Measurements from ENCODE around the gene RAB3GAP2. TPM values are rescaled to one million over a fixed set of nuclear protein-coding genes. Genes with fewer than 3 reads are reported as not detected.
"Not testable (repeated sequence)": the region's sequence is repeated elsewhere in the genome, so short reads cannot be mapped to it uniquely, and the experiment has no call there.

RAB3GAP2 gene
- total and polyA plus RNA-seq, 9 donors: 15.6 to 23.3 (median 19.3) TPM

- H3K36me3 ChIP-seq (ENCODE audit: control insufficient read depth, insufficient read depth, low read length); H3K4me1 ChIP-seq (ENCODE audit: control insufficient read depth, insufficient read depth, low read length); H3K27ac ChIP-seq (ENCODE audit: low read length); H3K9me3 ChIP-seq (replicated peaks; ENCODE audit: control insufficient read depth, low read depth, low read length); H3K4me3 ChIP-seq (ENCODE audit: low read length); H3K27me3 ChIP-seq (ENCODE audit: control insufficient read depth, insufficient read depth, low read length); DNase-seq: not testable (repeated sequence)
- WGBS (ENCODE audit: insufficient coverage): 100% methylated on average over 1 of the region's 4 CpGs
These were observed 37.9 kb upstream of the RAB3GAP2 start for GRCh38 chr1:220310147-220310546.

GRCh38 chr1:220307607-220308006 lies 35.4 kb upstream of the RAB3GAP2 start:
- Histone ChIP-seq H3K4me3 (ENCODE audit: low read length) (no peak overlapping the region), H3K4me1 (ENCODE audit: control insufficient read depth, insufficient read depth, low read length) (no peaks in the 10 kb centered on the region), H3K9me3 (replicated peaks; ENCODE audit: control insufficient read depth, low read depth, low read length) (peaks cover 2% of the 10 kb centered on the region), H3K27ac (ENCODE audit: low read length) (no peak overlapping the region), H3K27me3 (ENCODE audit: control insufficient read depth, insufficient read depth, low read length) (no peaks in the 10 kb centered on the region), H3K36me3 (ENCODE audit: control insufficient read depth, insufficient read depth, low read length) (no peaks in the 10 kb centered on the region)
- WGBS (ENCODE audit: insufficient coverage): no CpG with 5 or more reads among the region's 3 CpGs
- no peak for DNase-seq

GRCh38 chr1:220306339-220306738 lies 34.1 kb upstream of the RAB3GAP2 start:
- Histone ChIP-seq H3K27ac (ENCODE audit: low read length) (no peak overlapping the region), H3K36me3 (ENCODE audit: control insufficient read depth, insufficient read depth, low read length) (no peaks in the 10 kb centered on the region), H3K4me3 (ENCODE audit: low read length) (no peak overlapping the region), H3K4me1 (ENCODE audit: control insufficient read depth, insufficient read depth, low read length) (no peaks in the 10 kb centered on the region), H3K27me3 (ENCODE audit: control insufficient read depth, insufficient read depth, low read length) (no peaks in the 10 kb centered on the region), H3K9me3 (replicated peaks; ENCODE audit: control insufficient read depth, low read depth, low read length) (peaks cover 2% of the 10 kb centered on the region)
- WGBS (ENCODE audit: insufficient coverage): no CpG with 5 or more reads among the region's 1 CpG
- DNase-seq: no peak

- Histone ChIP-seq H3K36me3 (ENCODE audit: control insufficient read depth, insufficient read depth, low read length) (no peaks in the 10 kb centered on the region), H3K4me1 (ENCODE audit: control insufficient read depth, insufficient read depth, low read length) (peaks cover 5% of the 10 kb centered on the region), H3K27ac (ENCODE audit: low read length) (no peak overlapping the region), H3K9me3 (replicated peaks; ENCODE audit: control insufficient read depth, low read depth, low read length) (peaks cover 2% of the 10 kb centered on the region), H3K4me3 (ENCODE audit: low read length) (no peak overlapping the region), H3K27me3 (ENCODE audit: control insufficient read depth, insufficient read depth, low read length) (no peaks in the 10 kb centered on the region)
- no peak for DNase-seq
- WGBS (ENCODE audit: insufficient coverage): 80% methylated on average over 1 of the region's 4 CpGs
These were observed 31.6 kb upstream of the RAB3GAP2 start for GRCh38 chr1:220303871-220304270.

GRCh38 chr1:220301630-220302029 lies 29.4 kb upstream of the RAB3GAP2 start:
- no peak overlapping the region for H3K27ac ChIP-seq (ENCODE audit: low read length)
- WGBS (ENCODE audit: insufficient coverage): no CpG with 5 or more reads among the region's 2 CpGs
- peak; percentile 30 for DNase-seq
- H3K4me3 ChIP-seq (ENCODE audit: low read length): no peak overlapping the region
- H3K4me1 ChIP-seq (ENCODE audit: control insufficient read depth, insufficient read depth, low read length): peaks cover 5% of the 10 kb centered on the region
- H3K9me3 ChIP-seq (replicated peaks; ENCODE audit: control insufficient read depth, low read depth, low read length): peaks cover under 1% of the 10 kb centered on the region
- no peaks in the 10 kb centered on the region for H3K27me3 ChIP-seq (ENCODE audit: control insufficient read depth, insufficient read depth, low read length)
- H3K36me3 ChIP-seq (ENCODE audit: control insufficient read depth, insufficient read depth, low read length): no peaks in the 10 kb centered on the region

GRCh38 chr1:220300442-220301121 lies 28.3 kb upstream of the RAB3GAP2 start:
- WGBS (ENCODE audit: insufficient coverage): 4% methylated on average over 5 of the region's 7 CpGs
- H3K4me1 ChIP-seq (ENCODE audit: control insufficient read depth, insufficient read depth, low read length): peaks cover 5% of the 10 kb centered on the region
- DNase-seq: peak; percentile 97
- H3K9me3 ChIP-seq (replicated peaks; ENCODE audit: control insufficient read depth, low read depth, low read length): no peaks in the 10 kb centered on the region
- H3K4me3 ChIP-seq (ENCODE audit: low read length): no peak overlapping the region
- H3K36me3 ChIP-seq (ENCODE audit: control insufficient read depth, insufficient read depth, low read length): no peaks in the 10 kb centered on the region
- H3K27me3 ChIP-seq (ENCODE audit: control insufficient read depth, insufficient read depth, low read length): no peaks in the 10 kb centered on the region
- H3K27ac ChIP-seq (ENCODE audit: low read length): peak overlapping the region; percentile 86

- Histone ChIP-seq H3K27ac (ENCODE audit: low read length) (no peak overlapping the region), H3K36me3 (ENCODE audit: control insufficient read depth, insufficient read depth, low read length) (no peaks in the 10 kb centered on the region), H3K4me1 (ENCODE audit: control insufficient read depth, insufficient read depth, low read length) (peaks cover 5% of the 10 kb centered on the region), H3K27me3 (ENCODE audit: control insufficient read depth, insufficient read depth, low read length) (no peaks in the 10 kb centered on the region), H3K9me3 (replicated peaks; ENCODE audit: control insufficient read depth, low read depth, low read length) (no peaks in the 10 kb centered on the region), H3K4me3 (ENCODE audit: low read length) (no peak overlapping the region)
- WGBS (ENCODE audit: insufficient coverage): 100% methylated on average over 3 of the region's 7 CpGs
- no peak for DNase-seq
These were observed 27.1 kb upstream of the RAB3GAP2 start for GRCh38 chr1:220299337-220299736.

GRCh38 chr1:220298470-220299205 lies 26.4 kb upstream of the RAB3GAP2 start:
- no peaks in the 10 kb centered on the region for H3K27me3 ChIP-seq (ENCODE audit: control insufficient read depth, insufficient read depth, low read length)
- H3K9me3 ChIP-seq (replicated peaks; ENCODE audit: control insufficient read depth, low read depth, low read length): no peaks in the 10 kb centered on the region
- 46% methylated on average over 5 of the region's 9 CpGs for WGBS (ENCODE audit: insufficient coverage)
- no peak for DNase-seq
- H3K27ac ChIP-seq (ENCODE audit: low read length): no peak overlapping the region
- H3K36me3 ChIP-seq (ENCODE audit: control insufficient read depth, insufficient read depth, low read length): no peaks in the 10 kb centered on the region
- no peak overlapping the region for H3K4me3 ChIP-seq (ENCODE audit: low read length)
- peaks cover 5% of the 10 kb centered on the region for H3K4me1 ChIP-seq (ENCODE audit: control insufficient read depth, insufficient read depth, low read length)

GRCh38 chr1:220296981-220297380 lies 24.7 kb upstream of the RAB3GAP2 start:
- Histone ChIP-seq H3K27ac (ENCODE audit: low read length) (no peak overlapping the region), H3K4me3 (ENCODE audit: low read length) (no peak overlapping the region), H3K4me1 (ENCODE audit: control insufficient read depth, insufficient read depth, low read length) (peaks cover 5% of the 10 kb centered on the region), H3K36me3 (ENCODE audit: control insufficient read depth, insufficient read depth, low read length) (no peaks in the 10 kb centered on the region), H3K9me3 (replicated peaks; ENCODE audit: control insufficient read depth, low read depth, low read length) (no peaks in the 10 kb centered on the region), H3K27me3 (ENCODE audit: control insufficient read depth, insufficient read depth, low read length) (no peaks in the 10 kb centered on the region)
- peak; percentile 4 for DNase-seq
- no CpG with 5 or more reads among the region's 1 CpG for WGBS (ENCODE audit: insufficient coverage)

- Histone ChIP-seq H3K4me3 (ENCODE audit: low read length) (no peak overlapping the region), H3K27ac (ENCODE audit: low read length) (no peak overlapping the region), H3K9me3 (replicated peaks; ENCODE audit: control insufficient read depth, low read depth, low read length) (no peaks in the 10 kb centered on the region), H3K4me1 (ENCODE audit: control insufficient read depth, insufficient read depth, low read length) (no peaks in the 10 kb centered on the region), H3K36me3 (ENCODE audit: control insufficient read depth, insufficient read depth, low read length) (no peaks in the 10 kb centered on the region), H3K27me3 (ENCODE audit: control insufficient read depth, insufficient read depth, low read length) (peaks cover 2% of the 10 kb centered on the region)
- WGBS (ENCODE audit: insufficient coverage): no CpG with 5 or more reads among the region's 4 CpGs
- no peak for DNase-seq
These were observed 22.6 kb upstream of the RAB3GAP2 start for GRCh38 chr1:220294846-220295301.
